GM12878 (cell line): ENCODE measurements around the gene SLC4A9. TPM values are rescaled to one million over a fixed set of nuclear protein-coding genes. Genes with fewer than 3 reads are reported as not detected.

Source experiments
- ASH2L ChIP-seq: fragments of 300-600, 200-600 bp; sonication (generic); IDR thresholded peaks from 2 replicates; pipeline ENCODE4 v1.6.1; 2017; ENCODE audit warnings: low read depth, mild to moderate bottlenecking, borderline replicate concordance
- ATF7 ChIP-seq: fragments of 450-650 bp; IDR thresholded peaks from 2 replicates; pipeline ENCODE4 v1.6.1; 2016; ENCODE audit warnings: low read depth, mild to moderate bottlenecking
- BHLHE40 ChIP-seq, 2 experiments: fragments of 450-650 bp in 1 of 2; IDR thresholded peaks; 2 replicates each; pipeline ENCODE4 v1.6.1; 2011 to 2017; ENCODE audit warnings: low read depth in 2 of 2, borderline replicate concordance in 1 of 2, improper control_type of control experiment in 1 of 2, low read length in 1 of 2, mild to moderate bottlenecking in 1 of 2
- BMI1 ChIP-seq: fragments of 450-650 bp; IDR thresholded peaks from 2 replicates; pipeline ENCODE4 v1.6.1; 2016; ENCODE audit warnings: mild to moderate bottlenecking, moderate library complexity, borderline replicate concordance
- CEBPZ ChIP-seq: fragments of 150-350 bp; IDR thresholded peaks from 2 replicates; pipeline ENCODE4 v1.6.1; 2016; ENCODE audit warnings: low read depth, low read length
- CHD2 ChIP-seq: IDR thresholded peaks from 2 replicates; pipeline ENCODE4 v1.6.1; 2011; ENCODE audit warnings: low read depth, low read length, improper control_type of control experiment, borderline replicate concordance
- CREB1 ChIP-seq: IDR thresholded peaks from 2 replicates; pipeline ENCODE4 v1.6.1; 2012; ENCODE audit warnings: low read depth, mild to moderate bottlenecking, inconsistent platforms
- ESRRA ChIP-seq: IDR thresholded peaks from 2 replicates; pipeline ENCODE4 v1.6.1; 2012; ENCODE audit warnings: mild to moderate bottlenecking, low read length, improper control_type of control experiment
- GATAD2B ChIP-seq: fragments of 450-650 bp; conservative IDR thresholded peaks from 2 replicates; pipeline ENCODE4 v1.6.1; 2017; ENCODE audit warnings: low read depth, mild to moderate bottlenecking, moderate library complexity
- HDAC2 ChIP-seq: fragments of 200-600 bp; sonication (generic); IDR thresholded peaks from 2 replicates; pipeline ENCODE4 v1.6.1; 2017
- IRF5 ChIP-seq: fragments of 450-650 bp; IDR thresholded peaks from 2 replicates; pipeline ENCODE4 v1.6.1; 2017; ENCODE audit warnings: borderline replicate concordance
- KDM1A ChIP-seq: fragments of 200-600 bp; sonication (generic); IDR thresholded peaks from 2 replicates; pipeline ENCODE4 v1.6.1; 2016; ENCODE audit warnings: borderline replicate concordance
- NBN ChIP-seq: fragments of 450-650 bp; IDR thresholded peaks from 2 replicates; pipeline ENCODE4 v1.6.1; 2016
- NKRF ChIP-seq: fragments of 450-650 bp; conservative IDR thresholded peaks from 2 replicates; pipeline ENCODE4 v1.6.1; 2017; ENCODE audit warnings: mild to moderate bottlenecking, moderate library complexity
- PAX8 ChIP-seq: fragments of 450-650 bp; IDR thresholded peaks from 2 replicates; pipeline ENCODE4 v1.6.1; 2017; ENCODE audit warnings: mild to moderate bottlenecking, moderate library complexity
- POU2F2 ChIP-seq: IDR thresholded peaks from 3 replicates; pipeline ENCODE4 v1.6.1; 2011; ENCODE audit warnings: low read depth, mild to moderate bottlenecking, low read length, borderline replicate concordance
- RAD21 ChIP-seq: IDR thresholded peaks from 2 replicates; pipeline ENCODE4 v1.6.1; 2011; ENCODE audit warnings: mild to moderate bottlenecking, low read depth, low read length, moderate library complexity; ENCODE audit not compliant: insufficient read depth
- SREBF2 ChIP-seq: IDR thresholded peaks from 2 replicates; pipeline ENCODE4 v1.6.1; 2012; ENCODE audit warnings: mild to moderate bottlenecking, low read length
- TAF1 ChIP-seq: IDR thresholded peaks from 2 replicates; pipeline ENCODE4 v1.6.1; 2011; ENCODE audit warnings: mild to moderate bottlenecking, low read depth, low read length, borderline replicate concordance
- TCF12 ChIP-seq: IDR thresholded peaks from 2 replicates; pipeline ENCODE4 v1.6.1; 2011; ENCODE audit warnings: low read depth, mild to moderate bottlenecking, low read length
- YBX1 ChIP-seq: fragments of 450-650 bp; IDR thresholded peaks from 2 replicates; pipeline ENCODE4 v1.6.1; 2016; ENCODE audit warnings: antibody characterized with exemption
- ZBTB33 ChIP-seq: fragments of 450-650 bp; IDR thresholded peaks from 2 replicates; pipeline ENCODE4 v1.6.1; 2017; ENCODE audit warnings: mild to moderate bottlenecking
- polyA plus RNA-seq, 11 experiments: library from polyadenylated mRNA; depleted of rRNA in 4 of 11; unstranded in 6 of 11; stranded (reverse) in 5 of 11; fragments of >200 nt; fragmentation: Nextera tagmentation in 4 of 11; fragmentation: Illumina TruSeq in 1 of 11; extraction: Ambion mirVana in 4 of 11; extraction: Trizol in 1 of 11; gene quantifications; 1 replicate in 1 of 11; 2 replicates in 10 of 11; pipeline versions ENCODE4 v1.2.1 to v1.2.3, GENCODE V29; 2011 to 2016; ENCODE audit warnings: inconsistent platforms in 2 of 11, missing spikeins in 2 of 11, low read depth in 1 of 11
- total RNA-seq, 4 experiments: library from RNA; depleted of rRNA in 3 of 4; stranded (reverse); fragments of >200 nt in 3 of 4; fragmentation: Illumina TruSeq in 1 of 4; extraction: Trizol in 1 of 4; gene quantifications; 2 replicates each; pipeline versions ENCODE4 v1.2.1 to v1.2.3, GENCODE V29; 2013 to 2021

The SLC4A9 gene
- total and polyA plus RNA-seq, 10 of the 15 experiments (the other 5 are each of a cell fraction or from before 2014, with no cell fraction given): 0.03 to 0.05 (median 0.05) TPM; not detected in 7

GRCh38 chr5:140401362-140402257, 41.6 kb downstream of the SLC4A9 start, which contains the start of gene ANKHD1 (continued):
- TF ChIP-seq CEBPZ (peak; percentile 99), TCF12 (no peak), BMI1 (no peak), GATAD2B (peak; percentile 72), YBX1 (no peak), SREBF2 (peak; percentile 62; the same call in 1 of the 2 replicates), PAX8 (no peak), POU2F2 (no peak; the same call in 2 of the 3 replicates), ASH2L (0 out of 2 replicates have a peak, but pooled peaks have one; percentile 66), NBN (peak; percentile 85), BHLHE40 (IDR thresholded peaks at IDR 0.05; ENCODE audit: borderline replicate concordance in 1 of 2, low read depth in 2 of 2, low read length in 1 of 2) (peak; percentile 96 to 99), ESRRA (no peak), NKRF (peak; percentile 77), CREB1 (peak; percentile 97), TAF1 (peak; percentile 98), RAD21 (no peak), KDM1A (no peak), ATF7 (peak; percentile 86), IRF5 (no peak), HDAC2 (no peak), ZBTB33 (peak; percentile 41; the same call in 1 of the 2 replicates), CHD2 (peak; percentile 97)
